Kidney glomerular epithelial cell (primary cell): Measurements from ENCODE around the gene METTL26.

Source experiments
- DNase-seq: peaks from one replicate; lab custom pipeline; 2025; lab: John Stamatoyannopoulos, UW

METTL26 gene

GRCh38 chr16:636206-637080 lies at the start of gene METTL26:
Gene METTL26, minus strand, starts transcription at chr16:636305. Its CDS starts 15 bp downstream, at chr16:636290.
- DNase-seq, result peak; percentile 91

DNA sequence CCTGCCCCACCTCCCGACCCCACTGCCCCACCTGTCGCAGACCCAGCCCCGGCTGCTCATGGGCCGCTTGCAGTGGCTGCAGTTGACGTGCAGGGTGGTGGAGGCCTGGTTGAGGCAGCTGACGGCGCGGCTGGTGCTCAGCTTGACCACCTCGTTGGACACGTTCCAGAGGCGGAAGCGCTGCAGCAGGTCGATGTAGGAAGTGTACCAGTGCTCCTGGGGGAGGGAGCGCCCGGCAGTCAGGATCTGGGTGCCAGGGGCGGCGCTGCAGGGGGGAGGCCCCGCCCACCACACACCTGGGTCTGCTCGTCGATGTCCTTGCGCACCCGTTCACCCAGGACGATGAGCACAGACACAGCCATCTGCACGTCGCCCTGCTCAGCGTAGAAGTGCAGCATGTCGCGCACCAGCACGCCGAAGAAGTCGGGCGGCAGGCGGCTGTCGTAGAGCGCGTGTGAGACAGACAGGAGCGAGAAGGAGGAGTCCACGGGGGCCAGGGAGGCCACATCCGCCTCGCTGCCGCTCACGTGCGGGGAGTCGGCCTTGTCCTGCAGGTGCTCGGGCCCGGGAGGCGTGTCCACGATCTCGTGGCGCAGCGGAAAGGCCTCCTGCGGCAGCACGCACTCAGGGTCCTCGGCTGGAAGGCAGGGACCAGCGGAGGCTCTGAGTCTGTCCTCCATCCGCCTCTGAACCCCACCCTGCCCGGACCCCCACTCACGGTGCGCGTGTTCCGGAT lies 49.0 kb upstream of the METTL26 start:
- no peak for DNase-seq

- peak; percentile 86 for DNase-seq
Measured at GRCh38 chr16:684071-684794, 48.1 kb upstream of the METTL26 start, which contains the start of gene JMJD8. Gene JMJD8, minus strand, starts transcription at chr16:684334. Its CDS starts 15 bp downstream, at chr16:684319.

GRCh38 chr16:683396-684070 lies 47.4 kb upstream of the METTL26 start:
- DNase-seq, result no peak

DNA sequence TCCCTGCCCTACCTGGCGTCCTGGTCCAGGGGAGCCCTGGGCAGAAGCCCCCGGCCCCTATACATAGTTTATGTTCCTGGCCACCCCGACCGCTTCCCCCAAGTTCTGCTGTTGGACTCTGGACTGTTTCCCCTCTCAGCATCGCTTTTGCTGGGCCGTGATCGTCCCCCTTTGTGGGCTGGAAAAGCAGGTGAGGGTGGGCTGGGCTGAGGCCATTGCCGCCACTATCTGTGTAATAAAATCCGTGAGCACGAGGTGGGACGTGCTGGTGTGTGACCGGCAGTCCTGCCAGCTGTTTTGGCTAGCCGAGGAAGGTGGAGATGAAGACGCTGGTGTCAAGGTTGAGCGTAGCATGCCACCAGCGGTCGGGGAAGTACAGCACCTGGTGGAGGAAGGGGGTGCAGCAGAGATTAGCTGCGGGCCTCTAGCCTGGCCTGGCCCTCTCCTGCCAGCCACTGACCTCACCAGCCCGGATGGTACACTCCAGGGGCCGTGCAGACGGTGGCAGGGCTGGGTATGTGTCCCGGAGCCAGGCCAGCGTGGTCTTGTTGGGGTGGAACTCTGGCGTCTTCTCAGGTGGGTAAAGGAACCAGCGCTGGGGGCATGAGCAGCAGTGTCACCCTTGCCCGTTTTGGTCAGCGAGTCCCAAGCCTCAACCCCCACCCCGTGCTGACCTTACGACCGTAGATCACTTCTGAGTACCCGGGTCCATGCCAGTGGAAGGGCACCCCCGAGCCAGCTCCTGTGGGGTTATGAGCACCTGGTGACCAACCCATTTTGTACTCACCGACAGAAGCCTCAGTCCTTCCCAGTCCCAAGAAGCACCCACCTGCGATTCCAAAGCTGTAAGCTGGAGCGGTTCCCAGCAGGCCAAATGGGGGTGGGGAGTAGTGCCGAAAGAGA lies 46.6 kb upstream of the METTL26 start:
- no peak for DNase-seq

DNA sequence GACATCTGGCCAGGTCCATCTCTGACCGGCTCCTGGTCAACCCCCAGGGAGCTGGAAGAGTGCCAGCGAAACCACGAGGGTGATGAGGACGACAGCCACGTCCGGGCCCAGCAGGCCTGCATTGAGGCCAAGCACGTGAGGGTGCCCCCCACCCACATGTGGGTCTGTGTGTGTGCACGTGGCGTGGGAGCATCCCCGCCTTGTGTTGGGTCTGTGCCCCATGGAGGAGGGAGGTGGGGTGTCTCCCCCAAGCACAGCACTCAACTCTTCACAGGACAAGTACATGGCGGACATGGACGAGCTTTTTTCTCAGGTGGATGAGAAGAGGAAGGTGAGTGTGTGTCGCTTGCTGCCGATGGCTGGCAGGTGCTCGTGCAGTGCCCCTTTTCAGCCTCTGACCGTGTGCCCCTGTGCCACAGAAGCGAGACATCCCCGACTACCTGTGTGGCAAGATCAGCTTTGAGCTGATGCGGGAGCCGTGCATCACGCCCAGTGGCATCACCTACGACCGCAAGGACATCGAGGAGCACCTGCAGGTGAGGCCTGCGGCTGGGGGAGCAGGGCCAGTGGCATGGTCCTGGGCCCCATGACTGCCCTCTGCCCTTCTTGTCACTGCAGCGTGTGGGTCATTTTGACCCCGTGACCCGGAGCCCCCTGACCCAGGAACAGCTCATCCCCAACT lies 45.8 kb upstream of the METTL26 start:
- no peak for DNase-seq

DNA sequence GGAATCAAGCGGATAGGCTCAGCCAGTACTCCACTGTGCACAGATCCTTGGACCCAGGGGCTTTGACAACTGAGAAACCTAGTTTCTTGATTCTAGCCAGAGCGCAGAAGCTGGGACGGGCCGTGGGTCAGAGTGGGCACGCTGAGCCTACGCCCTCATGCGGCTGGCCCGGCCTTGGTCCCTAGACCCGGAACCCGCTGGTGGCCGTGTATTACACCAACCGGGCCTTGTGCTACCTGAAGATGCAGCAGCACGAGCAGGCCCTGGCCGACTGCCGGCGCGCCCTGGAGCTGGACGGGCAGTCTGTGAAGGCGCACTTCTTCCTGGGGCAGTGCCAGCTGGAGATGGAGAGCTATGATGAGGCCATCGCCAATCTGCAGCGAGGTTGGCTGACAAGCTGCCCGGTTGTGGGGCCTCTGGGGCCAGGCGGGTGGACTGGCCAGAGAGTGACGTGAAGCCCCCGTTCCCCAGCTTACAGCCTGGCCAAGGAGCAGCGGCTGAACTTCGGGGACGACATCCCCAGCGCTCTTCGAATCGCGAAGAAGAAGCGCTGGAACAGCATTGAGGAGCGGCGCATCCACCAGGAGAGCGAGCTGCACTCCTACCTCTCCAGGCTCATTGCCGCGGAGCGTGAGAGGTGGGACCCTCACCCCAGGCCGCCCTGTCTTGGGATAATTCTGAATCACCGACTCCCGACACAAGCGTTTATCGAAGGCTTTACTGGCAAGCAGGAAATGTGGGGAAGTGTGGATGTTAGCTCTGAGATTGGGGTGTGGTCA lies 45.1 kb upstream of the METTL26 start:
- no peak for DNase-seq

DNA sequence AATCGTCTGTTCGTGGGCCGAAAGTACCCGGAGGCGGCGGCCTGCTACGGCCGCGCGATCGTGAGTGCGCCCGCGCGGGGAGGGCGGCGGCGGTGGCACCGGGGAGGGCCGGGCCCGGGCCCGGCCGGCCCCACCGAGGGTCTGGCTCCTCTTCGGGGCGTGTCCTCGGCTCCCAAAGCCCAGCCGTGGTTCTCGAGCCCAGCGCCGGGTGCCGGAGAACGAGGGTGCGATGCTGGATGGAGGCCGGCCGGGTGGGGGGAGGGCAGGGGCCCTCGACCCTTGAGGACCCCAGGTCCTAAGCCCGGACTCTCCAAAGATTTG lies 44.5 kb upstream of the METTL26 start:
- no peak for DNase-seq

- peak; percentile 58 for DNase-seq
Measured at GRCh38 chr16:679814-680624, 43.9 kb upstream of the METTL26 start, which contains the start of gene STUB1. Gene STUB1, plus strand, starts transcription at chr16:680410. Its CDS starts 116 bp downstream, at chr16:680526.

DNA sequence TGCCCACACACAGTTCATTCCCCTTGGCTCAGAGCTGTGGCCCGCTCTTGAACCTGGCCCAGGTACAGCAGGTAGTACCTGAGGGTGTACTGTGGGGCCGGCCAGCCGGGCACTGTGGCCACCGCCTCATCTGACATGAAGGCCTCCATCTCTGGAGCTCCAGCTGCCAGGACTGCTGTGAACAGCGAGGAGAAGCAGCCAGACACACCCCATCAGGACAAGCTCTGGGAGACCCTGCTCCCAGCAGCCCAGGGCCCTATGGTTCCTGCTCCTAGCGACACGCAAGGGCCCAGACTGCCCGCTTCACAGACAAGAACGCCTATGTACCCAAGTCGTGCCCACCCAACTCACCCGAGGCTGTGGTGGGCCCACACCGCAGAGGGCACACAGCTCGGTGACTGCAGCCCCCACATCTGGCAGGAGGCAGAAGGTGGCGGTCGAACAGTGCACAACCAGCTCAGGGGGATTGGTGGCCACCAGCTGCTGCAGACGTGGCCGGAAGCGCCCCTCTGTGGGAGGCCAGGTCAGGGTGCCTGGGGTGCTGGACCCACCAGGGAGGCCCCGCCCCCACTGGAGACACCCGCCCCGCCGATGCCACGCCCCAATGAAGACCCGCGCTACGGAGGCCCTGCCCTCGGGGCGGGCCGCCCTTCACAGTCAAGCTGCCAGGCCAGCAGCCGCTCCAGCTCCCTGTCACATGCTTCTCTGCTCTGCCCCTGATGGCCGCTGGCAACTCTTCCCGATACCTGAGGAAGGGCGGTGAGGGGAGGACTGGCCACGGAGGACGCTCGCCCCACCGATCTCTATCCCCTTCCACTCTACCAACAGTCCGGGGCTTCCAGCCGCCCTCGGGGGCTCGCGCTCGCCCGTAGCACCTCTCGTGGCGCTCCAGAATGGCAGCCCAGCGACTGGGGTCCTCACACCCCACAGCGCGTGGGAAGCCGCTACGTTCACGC lies 43.0 kb upstream of the METTL26 start:
- DNase-seq, result peak; percentile 33

GRCh38 chr16:678209-678857 lies 42.2 kb upstream of the METTL26 start:
- no peak for DNase-seq

GRCh38 chr16:677316-678190 lies 41.4 kb upstream of the METTL26 start:
- DNase-seq, result no peak

DNA sequence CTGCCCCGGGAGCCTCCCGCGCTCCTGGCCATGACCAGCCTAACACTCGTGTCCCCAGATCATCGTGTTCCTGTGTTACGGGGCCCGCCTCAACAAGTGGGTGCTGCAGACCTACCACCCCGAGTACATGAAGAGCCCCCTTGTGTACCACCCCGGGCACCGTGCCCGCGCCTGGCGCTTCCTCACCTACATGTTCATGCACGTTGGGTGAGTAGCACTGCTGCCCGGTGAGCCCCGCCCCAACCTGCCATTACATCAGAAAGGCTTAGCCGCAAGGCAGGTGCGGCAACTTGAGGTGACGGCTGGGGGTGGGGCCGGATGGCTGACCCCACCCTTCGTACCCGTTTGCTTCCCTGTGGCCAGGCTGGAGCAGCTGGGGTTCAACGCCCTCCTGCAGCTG lies 40.8 kb upstream of the METTL26 start:
- no peak for DNase-seq

DNA sequence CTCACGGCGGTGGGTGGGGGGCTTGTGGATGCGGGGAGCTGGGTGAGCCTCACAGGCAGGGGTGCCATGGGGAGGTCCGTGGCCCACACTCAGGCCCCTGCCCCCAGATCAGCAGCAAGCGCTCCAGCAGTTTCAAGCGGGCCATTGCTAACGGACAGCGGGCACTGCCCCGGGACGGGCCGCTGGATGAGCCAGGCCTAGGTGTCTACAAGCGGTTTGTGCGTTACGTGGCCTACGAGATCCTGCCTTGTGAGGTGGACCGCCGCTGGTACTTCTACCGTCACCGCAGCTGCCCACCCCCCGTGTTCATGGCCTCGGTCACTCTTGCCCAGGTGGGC lies 40.4 kb upstream of the METTL26 start:
- DNase-seq, result no peak

DNA sequence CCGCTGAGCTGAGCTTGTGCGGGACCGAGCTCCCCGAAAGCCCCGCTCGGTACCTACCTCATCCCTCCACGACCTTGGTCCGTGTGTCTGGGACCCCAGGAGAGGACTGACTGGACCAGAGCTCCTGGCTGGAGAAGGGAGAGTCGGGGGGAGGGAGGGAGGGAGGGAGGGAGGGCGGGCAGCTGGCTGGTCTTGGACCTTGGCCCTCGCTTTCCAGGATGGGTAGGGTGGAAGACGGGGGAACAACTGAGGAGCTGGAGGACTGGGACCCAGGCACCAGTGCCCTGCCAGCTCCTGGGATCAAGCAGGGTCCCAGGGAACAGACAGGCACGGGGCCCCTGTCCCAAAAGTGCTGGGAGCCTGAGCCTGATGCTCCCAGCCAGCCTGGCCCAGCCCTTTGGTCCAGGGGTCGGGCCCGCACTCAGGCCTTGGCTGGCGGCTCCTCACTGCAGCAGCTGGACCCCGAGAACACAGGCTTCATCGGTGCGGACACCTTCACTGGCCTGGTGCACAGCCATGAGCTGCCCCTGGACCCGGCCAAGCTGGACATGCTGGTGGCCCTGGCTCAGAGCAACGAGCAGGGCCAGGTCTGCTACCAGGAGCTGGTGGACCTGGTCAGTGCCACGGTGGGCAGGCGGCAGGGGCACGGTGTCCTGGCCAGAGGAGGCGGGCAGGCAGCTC lies 39.9 kb upstream of the METTL26 start:
- DNase-seq, result no peak
